NCI-H446 (cell line): ENCODE results near the gene CAMK2D.

Source experiments
- DNase-seq, 2 experiments: peaks; one replicate each; lab custom pipeline; 2025; lab: John Stamatoyannopoulos, UW

The CAMK2D gene

DNA sequence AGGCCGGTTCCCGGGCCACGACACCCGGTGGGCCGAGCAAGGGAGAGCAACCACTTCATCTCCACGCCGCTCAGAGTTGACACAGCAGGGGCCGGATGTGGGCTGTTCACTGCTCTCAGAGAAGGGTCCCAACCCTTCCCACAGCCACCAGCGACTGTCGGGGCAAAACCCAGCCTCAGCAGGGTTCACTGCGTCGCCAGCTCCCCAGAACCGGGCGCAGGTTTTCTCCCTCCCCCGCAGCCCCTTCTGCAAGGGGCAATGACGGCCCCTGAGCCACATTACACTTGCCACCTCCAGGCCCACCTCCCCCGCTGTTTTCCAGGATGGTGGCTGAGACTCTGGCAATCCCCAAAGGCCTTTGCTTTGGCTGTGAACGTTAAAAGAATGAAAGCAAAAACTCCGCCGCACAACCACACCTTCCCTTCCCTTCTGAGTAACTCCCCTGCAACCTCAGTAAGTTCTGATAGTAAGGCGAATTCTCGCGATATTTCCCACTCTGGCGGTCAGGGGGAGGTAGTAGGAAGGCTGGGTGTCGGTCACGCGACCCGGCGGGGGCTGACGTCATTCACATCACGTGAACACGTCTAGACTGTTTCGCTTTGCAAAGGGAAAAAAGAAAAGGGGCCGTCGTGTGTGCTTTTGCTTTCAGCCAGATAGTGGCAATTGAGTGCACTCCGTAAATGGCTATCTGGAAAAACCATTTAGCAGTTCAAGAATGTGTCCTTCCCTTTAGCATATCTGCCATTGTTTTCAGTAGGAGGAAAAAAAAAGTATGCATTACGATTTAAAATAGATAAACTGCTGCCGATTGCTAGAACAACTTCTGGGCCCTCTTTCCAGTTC is 869 bp upstream of the CAMK2D start:
- DNase-seq: peak; percentile 92 to 98

- peak; percentile 8 to 53 for DNase-seq
Observed at GRCh38 chr4:113760795-113761619, 531 bp downstream of the CAMK2D start.

DNA sequence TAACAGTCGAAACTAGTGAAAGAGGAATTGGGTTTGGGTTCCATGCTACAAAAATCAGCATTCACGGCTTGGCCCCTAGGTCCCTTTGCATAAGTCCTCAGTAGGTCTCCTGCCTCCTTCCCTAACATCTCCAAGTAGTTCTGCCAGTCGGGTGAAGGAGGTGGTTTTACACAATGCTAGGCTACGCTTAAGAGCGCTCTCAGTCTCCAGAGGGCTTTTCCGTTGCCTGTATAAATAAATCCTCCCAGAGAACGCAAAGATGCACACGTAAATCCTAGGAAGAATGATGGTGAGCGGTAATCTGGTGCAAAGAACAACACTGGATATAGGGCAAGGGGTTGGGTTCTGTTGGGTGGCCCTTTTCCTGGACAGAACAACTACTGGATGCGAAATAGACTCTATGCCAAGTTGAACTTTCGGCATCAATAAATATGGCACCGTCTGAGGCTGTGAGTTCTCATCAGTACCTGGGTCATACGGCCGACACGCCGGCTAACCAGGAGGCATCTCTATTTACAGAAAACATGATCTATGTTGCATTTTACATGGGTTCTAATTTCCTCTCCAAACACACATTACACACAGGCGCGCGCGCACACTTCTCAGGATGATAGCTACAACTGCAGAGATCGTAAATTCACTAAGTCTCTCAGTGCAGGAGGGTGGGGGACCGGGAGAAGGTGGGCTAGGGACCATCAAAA is 1.3 kb downstream of the CAMK2D start:
- DNase-seq: peak in 1 of 2 experiments; percentile 24

- peak in 1 of 2 experiments; percentile 24 for DNase-seq
Observed at GRCh38 chr4:113759696-113760093, 1.8 kb downstream of the CAMK2D start.

GRCh38 chr4:113758372-113758771 is 3.2 kb downstream of the CAMK2D start:
- DNase-seq: no peak

DNA sequence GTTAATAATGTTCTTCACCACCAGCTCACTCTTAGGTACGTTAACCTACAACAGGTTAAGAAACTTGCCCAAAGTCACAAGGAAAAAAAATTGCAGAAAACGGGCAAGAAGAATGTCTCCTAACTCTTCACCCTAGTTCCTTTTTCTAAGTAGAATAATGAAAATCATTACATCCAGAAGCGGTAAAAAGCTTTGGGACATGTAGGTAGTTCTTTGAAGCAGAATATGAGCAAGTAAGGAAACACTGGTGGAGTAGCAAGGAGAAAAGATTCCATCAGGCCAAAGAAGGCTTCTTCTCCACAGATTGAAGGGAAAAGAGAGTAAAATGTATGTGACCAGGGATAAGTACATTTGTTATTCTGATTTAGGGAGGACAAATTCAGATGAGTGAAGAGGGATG is 4.1 kb downstream of the CAMK2D start:
- no peak for DNase-seq

DNA sequence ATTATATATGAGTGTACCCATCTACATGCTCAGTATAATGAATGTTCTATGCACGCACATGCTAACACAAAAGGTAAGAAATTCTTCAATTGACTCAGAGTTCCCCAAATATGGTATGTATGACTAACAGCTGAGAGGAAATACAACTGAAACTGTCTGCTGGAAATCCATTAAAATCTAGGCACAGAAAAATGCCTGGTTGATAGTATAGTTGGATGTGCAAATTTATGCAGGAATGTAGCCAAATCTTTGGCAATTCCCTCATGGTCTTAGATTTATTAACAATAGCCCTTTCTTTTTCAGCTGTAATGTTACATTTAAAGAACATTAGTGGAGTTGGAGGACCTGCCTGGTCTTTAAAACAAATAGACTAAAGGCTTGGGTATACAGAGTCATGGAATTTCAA is 5.5 kb downstream of the CAMK2D start:
- peak in 1 of 2 experiments; percentile 25 for DNase-seq

- no peak for DNase-seq
Observed at GRCh38 chr4:113750734-113751133, 10.8 kb downstream of the CAMK2D start.

GRCh38 chr4:113750296-113750695 is 11.2 kb downstream of the CAMK2D start:
- DNase-seq: no peak

GRCh38 chr4:113749178-113749577 is 12.4 kb downstream of the CAMK2D start:
- no peak for DNase-seq

DNA sequence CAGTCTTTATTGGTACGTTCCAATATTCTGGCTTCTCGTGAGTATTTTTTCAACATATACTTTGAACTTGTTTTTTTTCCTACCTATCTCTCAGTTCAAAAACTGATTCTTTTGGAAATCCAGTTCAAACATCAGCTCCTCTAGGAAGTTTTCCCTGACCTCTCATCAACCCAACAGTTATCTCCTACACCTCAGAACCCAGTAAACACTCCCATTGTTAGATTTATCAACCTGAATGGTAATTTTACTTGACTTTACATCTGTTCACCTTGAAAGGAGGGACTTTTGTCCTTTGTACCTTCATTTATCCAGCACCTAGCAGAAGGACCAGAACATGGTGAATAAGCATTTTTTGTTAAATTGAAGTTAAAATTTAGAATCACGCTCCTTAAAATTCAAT is 13.6 kb downstream of the CAMK2D start:
- DNase-seq: no peak

DNA sequence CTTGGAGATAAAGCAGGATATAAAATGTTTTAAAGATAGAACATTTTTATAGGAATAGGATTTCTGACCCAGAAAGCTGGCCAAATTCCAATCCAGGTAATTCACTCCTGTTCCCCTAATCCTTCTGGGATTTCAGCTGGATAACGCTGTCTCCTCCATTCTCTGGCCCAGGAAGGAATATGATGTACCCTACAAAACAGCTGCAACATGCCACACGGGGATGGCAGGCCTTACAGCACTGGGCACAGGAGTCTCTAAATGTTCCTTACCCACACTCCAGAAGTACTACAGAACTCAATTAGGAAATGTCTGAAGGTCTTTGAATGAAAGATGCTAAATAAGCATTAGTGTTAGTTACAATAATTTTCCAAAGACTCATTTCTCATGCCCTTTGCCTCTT is 15.8 kb downstream of the CAMK2D start:
- DNase-seq: no peak

DNA sequence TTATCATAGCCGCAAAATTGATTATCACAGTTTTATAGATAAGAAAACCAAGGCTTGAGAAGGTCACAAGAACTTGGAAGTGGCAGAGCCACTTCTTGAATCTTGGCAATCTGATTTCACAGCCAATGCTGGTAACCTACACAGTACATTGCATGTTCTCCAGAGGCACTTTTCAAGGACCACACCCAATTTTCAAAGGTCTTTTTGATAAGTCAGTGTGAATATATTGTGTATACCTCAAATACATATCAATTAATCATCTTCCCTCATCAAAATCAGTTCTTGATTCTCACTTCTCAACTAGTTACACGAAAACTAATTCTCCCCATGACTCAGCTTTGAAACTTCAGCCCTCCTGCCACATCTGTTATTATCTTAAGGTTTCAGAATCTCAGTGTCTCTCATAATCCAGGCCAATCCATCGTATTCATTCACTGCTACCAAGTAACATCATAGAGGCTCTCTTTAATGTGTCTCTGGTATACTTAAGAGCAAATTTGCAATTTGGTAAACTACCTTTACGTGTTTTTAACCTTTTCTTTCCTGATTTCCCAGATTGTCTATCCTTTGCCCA is 16.8 kb downstream of the CAMK2D start:
- no peak for DNase-seq

DNA sequence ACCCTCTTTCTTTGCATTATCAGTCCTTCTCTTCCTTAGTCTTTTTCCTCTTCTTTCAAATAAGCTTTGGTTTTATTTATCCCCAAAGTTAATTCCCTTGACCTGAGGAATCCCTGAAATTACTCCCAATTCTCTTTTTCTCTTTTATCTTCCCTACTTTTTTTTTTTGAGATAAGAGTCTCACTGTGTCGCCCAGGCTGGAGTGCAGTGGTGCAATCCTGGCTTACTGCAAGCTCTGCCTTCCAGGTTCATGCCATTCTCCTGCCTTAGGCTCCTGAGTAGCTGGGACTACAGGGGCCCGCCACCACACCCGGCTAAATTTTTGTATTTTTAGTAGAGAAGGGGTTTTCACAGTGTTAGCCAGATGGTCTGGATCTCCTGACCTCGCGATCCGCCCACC is 17.8 kb downstream of the CAMK2D start:
- DNase-seq: no peak

DNA sequence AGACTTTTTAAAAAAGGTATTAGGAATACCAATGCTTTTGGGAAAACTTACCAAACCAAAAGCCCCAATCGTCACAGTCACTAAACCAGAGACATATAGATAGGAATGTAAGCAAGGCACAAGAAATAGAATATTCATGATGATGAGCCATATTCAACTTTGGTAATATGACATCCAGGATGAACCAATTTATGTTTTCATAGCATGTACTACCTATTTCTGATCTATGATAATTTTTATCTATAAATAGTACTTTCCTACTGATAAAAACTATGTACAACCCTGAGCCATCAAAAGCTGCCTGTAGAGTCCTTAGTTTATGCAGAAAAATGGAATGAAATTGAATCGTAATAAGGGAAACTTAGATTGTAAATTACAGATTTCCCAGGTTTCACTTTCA is 18.9 kb downstream of the CAMK2D start:
- no peak for DNase-seq

DNA sequence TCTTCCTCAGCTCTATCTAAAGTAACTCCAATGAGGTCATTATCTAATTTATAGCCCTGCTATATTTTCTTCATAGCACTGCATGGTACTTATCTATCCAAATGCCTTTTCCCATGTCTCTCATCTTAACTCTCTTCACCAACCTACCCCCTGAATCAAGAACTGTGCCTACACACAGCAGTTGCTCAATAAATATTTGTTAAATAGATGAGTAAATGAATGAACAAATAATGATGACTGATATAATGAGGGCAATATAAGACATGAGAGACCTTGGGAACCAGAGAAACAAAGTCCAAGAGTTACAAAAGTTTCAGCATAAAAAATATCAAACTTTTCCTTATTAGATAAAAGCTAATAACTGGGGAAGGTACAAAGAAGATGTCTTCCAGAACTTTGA is 19.6 kb downstream of the CAMK2D start:
- DNase-seq: no peak

DNA sequence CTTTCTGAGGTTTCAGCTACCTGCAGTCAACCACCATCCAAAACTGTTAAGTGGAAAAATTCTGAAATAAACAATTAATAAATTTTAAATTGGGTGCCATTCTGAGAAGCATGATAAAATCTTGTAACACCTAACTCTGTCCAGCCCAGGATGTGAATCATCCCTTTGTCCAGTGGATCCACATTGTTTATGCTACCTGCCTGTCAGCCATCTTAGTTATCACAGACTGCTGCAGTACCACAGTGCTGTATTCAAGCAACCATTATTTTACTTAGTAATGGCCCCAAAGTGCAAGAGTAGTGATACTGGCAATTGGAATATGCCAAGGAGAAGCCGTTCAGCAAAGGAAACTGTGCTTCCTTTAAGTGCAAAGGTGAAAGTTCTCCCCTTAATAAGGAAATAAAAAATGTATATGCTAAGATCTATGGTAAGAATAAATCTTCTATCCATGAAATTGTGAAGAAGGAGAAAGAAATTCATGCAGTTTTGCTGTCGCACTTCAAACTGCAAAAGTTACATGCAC is 20.6 kb downstream of the CAMK2D start:
- no peak for DNase-seq

DNA sequence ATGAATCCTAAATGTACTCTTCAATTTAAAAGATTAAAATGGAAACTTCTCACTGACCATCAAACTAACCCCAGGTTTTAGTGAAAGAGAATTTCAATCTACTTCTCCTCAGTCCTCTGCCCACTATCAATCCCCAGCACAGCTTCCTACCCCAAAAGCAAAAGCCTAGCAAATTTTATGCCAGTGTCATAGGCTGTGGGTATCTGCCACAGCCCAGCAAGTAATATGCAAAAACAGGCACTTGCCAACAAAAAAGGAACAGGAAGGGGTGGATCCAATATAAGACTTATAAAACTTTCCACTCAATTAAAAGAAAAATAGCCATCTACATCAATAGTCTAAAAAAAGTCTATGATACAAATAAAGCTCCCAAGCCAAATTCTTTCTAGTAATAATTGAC is 22.3 kb downstream of the CAMK2D start:
- DNase-seq: no peak

- DNase-seq: no peak
Observed at GRCh38 chr4:113738251-113738650, 23.3 kb downstream of the CAMK2D start.

GRCh38 chr4:113733685-113734084 is 27.9 kb downstream of the CAMK2D start:
- no peak for DNase-seq

DNA sequence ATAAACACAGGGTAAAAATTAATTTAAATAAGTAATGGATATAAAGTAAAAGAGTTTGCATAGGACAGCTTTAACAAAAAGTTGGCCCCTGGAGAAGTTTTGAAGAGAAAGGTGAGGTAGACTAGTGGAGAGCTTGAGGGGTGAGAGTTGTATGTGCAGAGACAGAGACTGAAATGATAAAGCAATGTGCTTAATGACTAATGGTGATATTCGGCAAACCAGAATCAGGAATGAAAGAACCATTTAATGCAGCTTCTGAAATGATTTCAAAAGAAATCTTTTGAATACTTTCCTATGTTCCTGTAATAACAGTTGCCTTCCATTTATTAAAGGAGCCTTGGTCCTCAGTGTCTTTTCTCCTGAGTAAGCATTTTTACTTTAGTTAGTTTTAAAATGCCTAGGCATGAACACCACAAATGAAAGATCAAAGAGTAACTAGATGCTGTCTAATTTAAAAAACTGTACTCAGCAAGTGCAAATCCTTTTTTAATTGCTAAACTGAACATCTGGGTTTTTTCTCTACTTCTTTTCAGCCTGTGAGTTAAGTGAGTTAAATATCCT is 28.5 kb downstream of the CAMK2D start:
- no peak for DNase-seq
